Activated CD8-positive, alpha-beta memory T cell treated with anti-CD3 and anti-CD28 coated beads for 4 hours (primary cell): ENCODE results near the gene TNRC6A.
"Not testable (repeated sequence)": the region's sequence is repeated elsewhere in the genome, so short reads cannot be mapped to it uniquely, and the experiment has no call there.

Experiments used
- DNase-seq, 2 donors: peaks; one replicate each; pipeline ENCODE4 v3.0.0-alpha.2; 2020; ENCODE audit warnings: low read depth in 2 of 2

TNRC6A gene

GRCh38 chr16:24758373-24758772 lies 28.9 kb downstream of the TNRC6A start:
- no peak for DNase-seq

- no peak for DNase-seq
These were observed 29.6 kb downstream of the TNRC6A start for GRCh38 chr16:24759006-24759405.

- no peak for DNase-seq
These were observed 32.1 kb downstream of the TNRC6A start for GRCh38 chr16:24761526-24761925.

GRCh38 chr16:24764916-24765315 lies 35.5 kb downstream of the TNRC6A start:
- no peak for DNase-seq

- no peak for DNase-seq
These were observed 36.6 kb downstream of the TNRC6A start for GRCh38 chr16:24766057-24766456.

- no peak for DNase-seq
These were observed 40.4 kb downstream of the TNRC6A start for GRCh38 chr16:24769806-24770205.

- no peak for DNase-seq
These were observed 41.8 kb downstream of the TNRC6A start for GRCh38 chr16:24771132-24771778.

GRCh38 chr16:24771779-24772157 lies 42.3 kb downstream of the TNRC6A start:
- DNase-seq: no peak

GRCh38 chr16:24773771-24774427 lies 44.4 kb downstream of the TNRC6A start:
- DNase-seq: no peak

- no peak for DNase-seq
These were observed 45.1 kb downstream of the TNRC6A start for GRCh38 chr16:24774510-24774909.

GRCh38 chr16:24775455-24775854 lies 46.0 kb downstream of the TNRC6A start:
- no peak for DNase-seq

GRCh38 chr16:24776501-24777220 lies 47.2 kb downstream of the TNRC6A start:
- DNase-seq: no peak

GRCh38 chr16:24778671-24779070 lies 49.2 kb downstream of the TNRC6A start:
- no peak for DNase-seq

- no peak for DNase-seq
These were observed 51.8 kb downstream of the TNRC6A start for GRCh38 chr16:24781256-24781655.

- DNase-seq: no peak
These were observed 54.7 kb downstream of the TNRC6A start for GRCh38 chr16:24784121-24784520.

- DNase-seq: no peak
These were observed 60.4 kb downstream of the TNRC6A start for GRCh38 chr16:24789881-24790280.

GRCh38 chr16:24800586-24800985 lies 71.1 kb downstream of the TNRC6A start:
- DNase-seq: no peak

GRCh38 chr16:24801761-24802302 lies 72.4 kb downstream of the TNRC6A start:
- DNase-seq: no peak

- no peak for DNase-seq
These were observed 76.0 kb downstream of the TNRC6A start for GRCh38 chr16:24805484-24805883.

GRCh38 chr16:24807301-24807700 lies 77.8 kb downstream of the TNRC6A start:
- DNase-seq: no peak

GRCh38 chr16:24810951-24811843 lies 81.7 kb downstream of the TNRC6A start:
- DNase-seq: no peak

GRCh38 chr16:24812813-24813212 lies 83.4 kb downstream of the TNRC6A start:
- not testable (repeated sequence) for DNase-seq
